Activated CD4-positive, CD25-positive, alpha-beta regulatory T cell treated with anti-CD3 and anti-CD28 coated beads, Interleukin-2, amount 50 U/mL, for 16 hours (primary cell): Measurements from ENCODE around the gene SMG7.

Experiments
- DNase-seq: peaks from one replicate; pipeline ENCODE4 v3.0.0-alpha.2; 2020; ENCODE audit warnings: low read depth, low spot score

Gene SMG7

GRCh38 chr1:183589874-183590243, 117.6 kb downstream of the SMG7 start:
- no peak for DNase-seq

GRCh38 chr1:183590244-183591191, 118.2 kb downstream of the SMG7 start, which contains the start of gene NCF2:
TSS of gene NCF2 (minus strand) at chr1:183590459. CDS start at chr1:183590329, 130 bp downstream.
- no peak for DNase-seq

- DNase-seq = no peak
These were observed 120.4 kb downstream of the SMG7 start for GRCh38 chr1:183592733-183593132.

GRCh38 chr1:183593356-183593755, 121.1 kb downstream of the SMG7 start:
- no peak for DNase-seq

- no peak for DNase-seq
These were observed 123.2 kb downstream of the SMG7 start for GRCh38 chr1:183595537-183595936.

- no peak for DNase-seq
These were observed 124.2 kb downstream of the SMG7 start for GRCh38 chr1:183596500-183596899.

GRCh38 chr1:183597656-183598347, 125.5 kb downstream of the SMG7 start:
- no peak for DNase-seq

GRCh38 chr1:183598386-183598785, 126.1 kb downstream of the SMG7 start:
- no peak for DNase-seq

- DNase-seq = no peak
These were observed 127.8 kb downstream of the SMG7 start for GRCh38 chr1:183600136-183600535.

GRCh38 chr1:183600634-183601033, 128.3 kb downstream of the SMG7 start:
- DNase-seq = no peak

- DNase-seq = no peak
These were observed 130.2 kb downstream of the SMG7 start for GRCh38 chr1:183602510-183602909.
